Fibroblast of lung (primary cell): Measurements from ENCODE around the gene C1QTNF9B. TPM values are rescaled to one million over a fixed set of nuclear protein-coding genes. Genes with fewer than 3 reads are reported as not detected.

Experiments used
- DNase-seq, 2 donors: peaks; one replicate each; pipeline versions ENCODE4 v3.0.0 to v3.0.0-alpha.2; 2010; ENCODE audit warnings: low read depth in 2 of 2
- H2AFZ ChIP-seq: 2 replicates; pipeline ENCODE4 v1.5.1; 2012; ENCODE audit warnings: low read length, control low read depth, inconsistent platforms
- H3K27ac ChIP-seq: 2 replicates; pipeline ENCODE4 v1.5.1; 2011; ENCODE audit warnings: low read length, control low read depth; ENCODE audit not compliant: insufficient read depth
- H3K27me3 ChIP-seq: 2 replicates; pipeline ENCODE4 v1.5.1; 2011; ENCODE audit warnings: mild to moderate bottlenecking, low read length; ENCODE audit not compliant: control insufficient read depth, insufficient read depth
- H3K36me3 ChIP-seq: 2 replicates; pipeline ENCODE4 v1.5.1; 2011; ENCODE audit warnings: low read length; ENCODE audit not compliant: control insufficient read depth, insufficient read depth
- H3K4me1 ChIP-seq: 2 replicates; pipeline ENCODE4 v1.5.1; 2011; ENCODE audit warnings: low read length; ENCODE audit not compliant: control insufficient read depth, insufficient read depth; ENCODE audit errors: extremely low read depth
- H3K4me2 ChIP-seq: 2 replicates; pipeline ENCODE4 v1.5.1; 2011; ENCODE audit warnings: low read length, control low read depth; ENCODE audit not compliant: insufficient read depth; ENCODE audit errors: extremely low read depth
- H3K4me3 ChIP-seq, 4 experiments: fragments of 200-600 bp in 1 of 4; sonication (generic) in 1 of 4; replicated peaks in 1 of 4; 2 replicates each; pipeline ENCODE4 v1.5.1; 2011 to 2016; ENCODE audit warnings: low read length in 4 of 4, low read depth in 3 of 4, mild to moderate bottlenecking in 3 of 4, control low read depth in 2 of 4, inconsistent platforms in 1 of 4, mixed read lengths in 1 of 4; ENCODE audit not compliant: insufficient read depth in 1 of 4; ENCODE audit errors: control extremely low read depth in 1 of 4
- H3K79me2 ChIP-seq: 2 replicates; pipeline ENCODE4 v1.5.1; 2012; ENCODE audit warnings: mild to moderate bottlenecking, low read length, inconsistent platforms; ENCODE audit not compliant: control insufficient read depth, insufficient read depth
- H3K9ac ChIP-seq: 2 replicates; pipeline ENCODE4 v1.5.1; 2011; ENCODE audit warnings: mild to moderate bottlenecking, low read length, control low read depth; ENCODE audit not compliant: insufficient read depth
- H3K9me3 ChIP-seq: 2 replicates; pipeline ENCODE4 v1.5.1; 2012; ENCODE audit warnings: low read depth, low read length; ENCODE audit not compliant: control insufficient read depth, insufficient read depth
- H4K20me1 ChIP-seq: 2 replicates; pipeline ENCODE4 v1.5.1; 2011; ENCODE audit warnings: low read length; ENCODE audit not compliant: control insufficient read depth, insufficient read depth; ENCODE audit errors: extremely low read depth
- EZH2 ChIP-seq: IDR thresholded peaks from 2 replicates; pipeline ENCODE4 v1.5.1; 2012; ENCODE audit warnings: low read length, control low read depth, mild to moderate bottlenecking; ENCODE audit errors: missing control alignments
- polyA plus RNA-seq, 2 donors: library from polyadenylated mRNA; depleted of rRNA in 1 of 2; stranded (reverse) in 1 of 2; unstranded in 1 of 2; fragments of >200 nt; gene quantifications; 2 replicates each; pipeline ENCODE4 v1.2.1, GENCODE V29; 2011 to 2012; ENCODE audit warnings: missing spikeins in 1 of 2
- total RNA-seq: library from RNA; depleted of rRNA; stranded (reverse); fragments of >200 nt; gene quantifications from 2 replicates; pipeline ENCODE4 v1.2.1, GENCODE V29; 2014
- TF ChIP-seq, protein P1 (sequence below), 2 donors: IDR thresholded peaks in 1 of 2; conservative IDR thresholded peaks in 1 of 2; 1 replicate in 1 of 2; 2 replicates in 1 of 2; pipeline ENCODE4 v1.5.1; 2011 to 2012; ENCODE audit warnings: low read length in 2 of 2, control low read depth in 1 of 2, inconsistent platforms in 1 of 2, low read depth in 1 of 2, mild to moderate bottlenecking in 1 of 2

Gene C1QTNF9B
- total and polyA plus RNA-seq, 2 donors (not counting 1 experiment from before 2014, with no cell fraction given): 0.83 to 1.1 TPM

DNA sequence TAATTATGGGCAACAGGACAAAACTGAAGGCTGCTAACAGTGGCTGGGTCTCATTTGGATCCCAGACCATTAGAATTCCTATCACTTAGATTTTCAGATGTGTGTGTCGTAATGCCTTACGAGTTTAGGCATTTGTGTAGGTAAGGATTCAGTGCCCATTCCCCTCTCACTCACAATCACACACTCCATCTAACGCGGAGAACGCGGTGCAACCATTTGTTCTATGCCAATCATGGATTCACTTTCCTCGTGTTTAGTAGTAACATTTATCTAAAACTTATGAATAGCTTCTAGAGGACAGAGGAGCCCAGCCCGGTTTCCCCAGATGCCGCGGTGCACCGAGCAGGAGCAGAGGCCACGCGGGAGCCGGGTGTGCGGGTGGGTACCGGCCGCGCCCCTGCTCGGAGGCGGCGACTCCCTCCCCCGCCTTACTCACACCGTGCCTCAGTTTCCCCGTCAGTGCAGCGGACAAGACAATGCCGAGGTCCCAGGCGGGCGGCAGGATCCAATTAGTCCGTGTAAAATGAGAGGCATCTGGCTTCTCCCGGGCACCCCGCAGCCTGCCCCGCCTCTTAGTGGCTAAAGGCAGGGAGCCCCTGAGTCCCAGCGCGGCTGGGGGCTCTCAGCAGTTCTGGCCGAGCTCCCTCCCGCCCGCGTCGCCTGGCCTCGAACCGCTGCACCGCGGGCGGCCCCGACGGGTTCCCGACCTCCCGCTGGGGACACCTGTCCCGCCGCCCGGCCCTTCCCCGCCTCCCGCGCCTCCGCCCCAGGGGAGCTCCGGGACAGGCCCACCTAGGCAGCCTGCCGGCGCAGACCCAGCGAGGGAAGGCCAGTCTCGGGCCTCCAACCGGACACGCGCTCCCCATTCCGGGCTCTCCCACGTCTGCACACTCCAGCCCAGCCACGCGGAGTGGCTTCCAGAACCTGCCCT, 5.9 kb upstream of the C1QTNF9B start:
- peak overlapping the region; percentile 62 for H3K4me2 ChIP-seq
- no peak overlapping the region for H3K9ac ChIP-seq
- H3K4me1 ChIP-seq: peaks cover 11% of the 10 kb centered on the region
- no peak for DNase-seq
- no peak overlapping the region for H3K27ac ChIP-seq
- no peak overlapping the region for H3K4me3 ChIP-seq
- no peaks in the 10 kb centered on the region for H3K27me3 ChIP-seq
- TF ChIP-seq, protein P1, sequence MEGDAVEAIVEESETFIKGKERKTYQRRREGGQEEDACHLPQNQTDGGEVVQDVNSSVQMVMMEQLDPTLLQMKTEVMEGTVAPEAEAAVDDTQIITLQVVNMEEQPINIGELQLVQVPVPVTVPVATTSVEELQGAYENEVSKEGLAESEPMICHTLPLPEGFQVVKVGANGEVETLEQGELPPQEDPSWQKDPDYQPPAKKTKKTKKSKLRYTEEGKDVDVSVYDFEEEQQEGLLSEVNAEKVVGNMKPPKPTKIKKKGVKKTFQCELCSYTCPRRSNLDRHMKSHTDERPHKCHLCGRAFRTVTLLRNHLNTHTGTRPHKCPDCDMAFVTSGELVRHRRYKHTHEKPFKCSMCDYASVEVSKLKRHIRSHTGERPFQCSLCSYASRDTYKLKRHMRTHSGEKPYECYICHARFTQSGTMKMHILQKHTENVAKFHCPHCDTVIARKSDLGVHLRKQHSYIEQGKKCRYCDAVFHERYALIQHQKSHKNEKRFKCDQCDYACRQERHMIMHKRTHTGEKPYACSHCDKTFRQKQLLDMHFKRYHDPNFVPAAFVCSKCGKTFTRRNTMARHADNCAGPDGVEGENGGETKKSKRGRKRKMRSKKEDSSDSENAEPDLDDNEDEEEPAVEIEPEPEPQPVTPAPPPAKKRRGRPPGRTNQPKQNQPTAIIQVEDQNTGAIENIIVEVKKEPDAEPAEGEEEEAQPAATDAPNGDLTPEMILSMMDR (conservative IDR thresholded peaks at IDR 0.05 in 1 of 2, IDR thresholded peaks at IDR 0.05 in 1 of 2; ENCODE audit: low read depth in 1 of 2, low read length in 2 of 2): no peak
- TF ChIP-seq EZH2: no peak
- no peaks in the 10 kb centered on the region for H3K9me3 ChIP-seq
- no peak overlapping the region for H2AFZ ChIP-seq
- no peaks in the 10 kb centered on the region for H3K36me3 ChIP-seq
- H4K20me1 ChIP-seq: no peaks in the 10 kb centered on the region
- H3K79me2 ChIP-seq: no peaks in the 10 kb centered on the region

DNA sequence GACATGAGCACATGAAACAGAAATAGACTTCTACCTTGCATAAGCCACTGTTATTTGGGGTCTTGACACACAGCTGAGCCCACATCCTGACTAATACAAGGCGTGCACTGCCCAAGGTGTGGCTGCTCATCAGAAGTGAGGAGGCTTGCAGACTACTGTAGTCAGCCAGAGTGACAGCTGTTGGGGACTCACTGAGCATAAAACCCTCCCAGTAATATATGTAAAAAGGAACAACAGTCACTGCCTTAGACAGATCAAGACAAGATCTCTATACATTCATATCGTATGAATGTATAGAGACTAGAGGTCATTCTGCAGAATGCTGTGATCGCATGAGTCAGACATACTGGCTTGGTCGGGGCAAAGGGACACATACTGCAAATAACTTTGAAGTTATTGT, 4.1 kb upstream of the C1QTNF9B start:
- DNase-seq: peak; percentile 18 to 55
- Histone ChIP-seq H3K79me2 (no peaks in the 10 kb centered on the region), H3K4me1 (peaks cover 18% of the 10 kb centered on the region), H3K27me3 (no peaks in the 10 kb centered on the region), H3K9me3 (no peaks in the 10 kb centered on the region), H3K36me3 (no peaks in the 10 kb centered on the region), H3K4me2 (no peak overlapping the region), H3K4me3 (no peak overlapping the region), H3K27ac (no peak overlapping the region), H3K9ac (no peak overlapping the region), H2AFZ (no peak overlapping the region), H4K20me1 (no peaks in the 10 kb centered on the region)
- no peak for TF ChIP-seq EZH2
- TF ChIP-seq, protein P1 (conservative IDR thresholded peaks at IDR 0.05 in 1 of 2, IDR thresholded peaks at IDR 0.05 in 1 of 2; ENCODE audit: low read depth in 1 of 2, low read length in 2 of 2): no peak

DNA sequence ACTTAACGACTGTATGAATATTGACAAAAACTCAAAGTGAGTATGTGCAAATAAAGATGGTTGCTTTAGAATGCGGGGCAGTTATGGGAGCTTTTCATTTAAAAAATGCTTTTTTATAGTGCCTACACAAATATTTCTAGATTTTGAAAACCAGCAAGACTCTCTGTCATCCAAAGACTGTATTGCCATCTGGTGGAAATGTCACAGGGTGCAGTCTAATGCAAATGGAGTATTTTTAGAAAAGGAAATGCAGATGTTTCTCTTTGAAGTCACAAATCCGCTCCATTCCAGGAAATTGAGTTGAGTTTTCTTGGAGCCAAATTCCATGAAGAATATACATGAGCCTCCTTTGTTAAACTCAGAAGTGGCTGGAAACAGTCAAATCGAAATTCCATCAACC, 2.3 kb upstream of the C1QTNF9B start:
- Histone ChIP-seq H3K9ac (no peak overlapping the region), H3K79me2 (no peaks in the 10 kb centered on the region), H3K27me3 (no peaks in the 10 kb centered on the region), H2AFZ (no peak overlapping the region), H4K20me1 (no peaks in the 10 kb centered on the region), H3K9me3 (no peaks in the 10 kb centered on the region), H3K4me3 (no peak overlapping the region), H3K4me1 (peaks cover 18% of the 10 kb centered on the region), H3K4me2 (no peak overlapping the region), H3K36me3 (no peaks in the 10 kb centered on the region), H3K27ac (no peak overlapping the region)
- peak; percentile 52 to 79 for DNase-seq
- TF ChIP-seq, protein P1 (conservative IDR thresholded peaks at IDR 0.05 in 1 of 2, IDR thresholded peaks at IDR 0.05 in 1 of 2; ENCODE audit: low read depth in 1 of 2, low read length in 2 of 2): peak; percentile 51 to 63
- TF ChIP-seq EZH2: no peak
